Adrenal gland (tissue), 12 donors: ENCODE data around the gene MLLT6. TPM values are rescaled to one million over a fixed set of nuclear protein-coding genes. Genes with fewer than 3 reads are reported as not detected.

ENCODE experiments used
- DNase-seq, 7 donors: peaks; one replicate each; pipeline ENCODE4 v3.0.0-alpha.2; 2019 to 2020
- H3K27ac ChIP-seq, 5 donors: fragments of 200-600 bp; sonication (generic) in 4 of 5; 1 replicate in 3 of 5; 2 replicates in 2 of 5; pipeline versions ENCODE4 v1.5.1 to v1.8.0; 2016 to 2020; ENCODE audit warnings: mild to moderate bottlenecking in 1 of 5
- H3K27me3 ChIP-seq: fragments of 200-600 bp; 2 replicates; pipeline ENCODE4 v1.8.0; 2021
- H3K36me3 ChIP-seq, 2 donors: fragments of 200-600 bp; replicated peaks in 1 of 2; 1 replicate in 1 of 2; 2 replicates in 1 of 2; pipeline versions ENCODE4 v1.5.1 to v1.8.0; 2018 to 2022
- H3K4me1 ChIP-seq, 2 donors: fragments of 200-600 bp; replicated peaks in 1 of 2; 1 replicate in 1 of 2; 2 replicates in 1 of 2; pipeline versions ENCODE4 v1.5.1 to v1.8.0; 2018 to 2021
- H3K4me3 ChIP-seq, 4 donors: fragments of 200-600 bp; sonication (generic) in 3 of 4; one replicate each; pipeline ENCODE4 v1.5.1; 2016 to 2018
- H3K9me3 ChIP-seq, 3 donors: fragments of 200-600 bp; sonication (generic) in 1 of 3; replicated peaks in 1 of 3; 1 replicate in 2 of 3; 2 replicates in 1 of 3; pipeline versions ENCODE4 v1.5.1 to v1.8.0; 2016 to 2021
- POLR2A ChIP-seq, 2 donors: fragments of 450-650 bp; IDR thresholded peaks; one replicate each; pipeline ENCODE4 v1.6.1; 2017; ENCODE audit warnings: antibody characterized with exemption in 2 of 2, mild to moderate bottlenecking in 2 of 2, moderate library complexity in 1 of 2
- WGBS, 4 donors: extraction: QIAGEN DNeasy Blood & Tissue Kit in 2 of 4; methylation state at CpG; one replicate each; pipeline versions ENCODE4 v1.1.5 to v1.1.7; 2013 to 2017; 5-methylcytosine and 5-hydroxymethylcytosine counted together
- intact Hi-C, 2 donors: fragments of 100-400 bp; cut with DNase I; formaldehyde crosslinking; loops; one replicate each; pipeline versions ENCODE4 v1.14.1 to v1.15.0; 2022 to 2023
- polyA plus RNA-seq, 3 donors: library from polyadenylated mRNA; stranded (reverse); fragments of 200-250 nt in 2 of 3; fragments of 350-450 nt in 1 of 3; fragmentation: Illumina TruSeq in 1 of 3; extraction: RNeasy Lipid Tissue Mini Kit (QIAGEN cat#74804) in 1 of 3; gene quantifications; one replicate each; pipeline ENCODE4 v1.2.3, GENCODE V29; 2013 to 2014
- total RNA-seq, 9 donors: library from RNA; depleted of rRNA in 4 of 9; stranded (reverse); fragments of >200 nt in 4 of 9; fragments of 120-200 nt in 1 of 9; fragmentation: NEBNext Ultra II Directional in 1 of 9; extraction: Animal tissue kit (Norgen Biotek cat#: 25700) in 1 of 9; gene quantifications; one replicate each; pipeline versions ENCODE4 v1.1.0 to v1.2.4, GENCODE V29; 2013 to 2023
- TF ChIP-seq, protein P1 (sequence below), 6 experiments: fragments of 450-650 bp in 4 of 6; fragments of 200-600 bp in 2 of 6; sonication (generic) in 1 of 6; IDR thresholded peaks; 1 replicate in 5 of 6; 2 replicates in 1 of 6; pipeline versions ENCODE4 v1.5.1 to v1.8.0; 2016 to 2021; ENCODE audit warnings: antibody characterized with exemption in 6 of 6, mild to moderate bottlenecking in 2 of 6, moderate library complexity in 1 of 6
- donor health status: healthy with polysubstance abuse.
- donor health status: Bipolar disorder and iron deficiency.
- donor health status: DM: yes; HTN: yes; CAD: no.
- donor health status: DM: no; HTN: no; CAD: no.
- donor health status: DM: no; HTN: no; CAD: no.
- donor health status: DM: yes; HTN: yes; CAD: no.

Gene MLLT6
- total and polyA plus RNA-seq, 12 donors: 24.5 to 339 (median 85.2) TPM

DNA sequence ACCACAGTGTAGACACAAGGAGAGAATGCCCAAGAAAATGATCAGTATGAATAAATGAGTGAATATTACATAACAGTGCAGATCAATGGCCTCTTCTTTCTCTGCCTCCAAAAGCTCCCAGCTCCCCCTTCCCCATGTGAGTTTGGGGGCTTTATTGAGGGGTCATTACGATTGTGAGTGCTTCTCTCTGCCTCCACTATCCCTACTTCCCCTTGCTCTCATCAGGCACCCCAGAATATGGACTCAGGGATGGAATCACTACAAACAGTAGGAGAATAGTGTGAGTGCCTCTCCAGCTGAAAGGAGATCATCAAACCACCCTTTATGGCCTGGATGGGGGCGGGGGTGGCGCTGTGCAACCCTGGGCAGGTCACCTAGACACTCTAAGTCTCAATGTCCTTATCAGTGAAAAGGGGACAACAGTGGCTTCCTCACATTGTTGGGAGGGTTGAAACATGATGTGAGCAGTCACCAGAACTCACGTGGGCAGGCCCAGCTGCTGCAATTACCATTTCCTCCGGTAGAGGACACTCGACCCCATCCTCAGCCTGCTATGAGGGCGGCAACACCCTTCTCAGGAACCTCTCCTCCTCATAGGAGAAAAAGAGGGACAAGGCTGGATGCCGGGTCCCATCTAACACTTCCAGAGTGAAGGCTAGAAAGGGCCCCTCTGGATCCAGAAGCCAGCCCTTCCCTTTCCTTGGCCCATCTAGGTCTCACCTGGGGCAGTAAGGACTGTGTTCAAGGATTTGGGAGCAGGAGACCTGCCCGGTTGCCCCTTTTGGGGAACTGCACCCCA lies 28.2 kb upstream of the MLLT6 start:
- TF ChIP-seq POLR2A (IDR thresholded peaks at IDR 0.05): no peak
- TF ChIP-seq, protein P1, sequence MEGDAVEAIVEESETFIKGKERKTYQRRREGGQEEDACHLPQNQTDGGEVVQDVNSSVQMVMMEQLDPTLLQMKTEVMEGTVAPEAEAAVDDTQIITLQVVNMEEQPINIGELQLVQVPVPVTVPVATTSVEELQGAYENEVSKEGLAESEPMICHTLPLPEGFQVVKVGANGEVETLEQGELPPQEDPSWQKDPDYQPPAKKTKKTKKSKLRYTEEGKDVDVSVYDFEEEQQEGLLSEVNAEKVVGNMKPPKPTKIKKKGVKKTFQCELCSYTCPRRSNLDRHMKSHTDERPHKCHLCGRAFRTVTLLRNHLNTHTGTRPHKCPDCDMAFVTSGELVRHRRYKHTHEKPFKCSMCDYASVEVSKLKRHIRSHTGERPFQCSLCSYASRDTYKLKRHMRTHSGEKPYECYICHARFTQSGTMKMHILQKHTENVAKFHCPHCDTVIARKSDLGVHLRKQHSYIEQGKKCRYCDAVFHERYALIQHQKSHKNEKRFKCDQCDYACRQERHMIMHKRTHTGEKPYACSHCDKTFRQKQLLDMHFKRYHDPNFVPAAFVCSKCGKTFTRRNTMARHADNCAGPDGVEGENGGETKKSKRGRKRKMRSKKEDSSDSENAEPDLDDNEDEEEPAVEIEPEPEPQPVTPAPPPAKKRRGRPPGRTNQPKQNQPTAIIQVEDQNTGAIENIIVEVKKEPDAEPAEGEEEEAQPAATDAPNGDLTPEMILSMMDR (IDR thresholded peaks at IDR 0.05): peak; percentile 91 to 99 (median 98)
- WGBS, 4 donors: 2 to 10% (median 7%) methylated on average over 4 to 9 of the region's 9 CpGs
- peak; percentile 83 to 96 (median 91) for DNase-seq
- Histone ChIP-seq H3K27ac (peak overlapping the region in 2 of 5 donors; percentile 24 to 75), H3K36me3 (no peaks in the 10 kb centered on the region), H3K4me1 (peaks cover 11 to 23% of the 10 kb centered on the region in 2 donors), H3K4me3 (no peak overlapping the region), H3K27me3 (peaks cover 2% of the 10 kb centered on the region), H3K9me3 (no peaks in the 10 kb centered on the region)
- intact Hi-C loops: loop anchor here in 1 of 2 donors (5.0 kb wide), 1 partner anchor 60 kb away; no protein-coding TSS in a partner anchor

DNA sequence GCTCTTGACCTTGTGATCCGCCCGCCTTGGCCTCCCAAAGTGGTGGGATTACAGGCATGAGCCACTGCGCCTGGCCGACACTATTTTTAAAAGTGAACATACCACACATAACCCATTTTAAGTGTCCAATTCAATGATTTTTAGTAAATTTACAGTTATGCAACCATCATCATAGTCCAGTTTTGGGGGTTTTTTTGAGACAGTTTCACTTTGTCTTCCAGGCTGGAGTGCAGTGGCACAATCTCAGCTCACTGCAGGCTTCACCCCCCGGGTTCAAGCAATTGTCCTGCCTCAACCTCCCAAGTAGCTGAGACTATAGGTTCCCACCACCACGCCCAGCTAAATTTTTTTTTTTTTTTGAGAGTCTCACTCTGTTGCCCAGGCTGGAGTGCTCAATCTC lies 27.3 kb upstream of the MLLT6 start:
- intact Hi-C loops: loop anchor here in 1 of 2 donors (5.0 kb wide), 1 partner anchor 59 kb away; no protein-coding TSS in a partner anchor
- no peak overlapping the region for H3K4me3 ChIP-seq
- DNase-seq: no peak
- peaks cover 11 to 23% of the 10 kb centered on the region in 2 donors for H3K4me1 ChIP-seq
- no peaks in the 10 kb centered on the region for H3K9me3 ChIP-seq
- H3K27ac ChIP-seq: no peak overlapping the region
- no peaks in the 10 kb centered on the region for H3K27me3 ChIP-seq
- TF ChIP-seq, protein P1 (IDR thresholded peaks at IDR 0.05): no peak
- no peak for TF ChIP-seq POLR2A (IDR thresholded peaks at IDR 0.05)
- WGBS, 4 donors: 83 to 86% (median 85%) methylated on average over 6 of the region's 6 CpGs
- no peaks in the 10 kb centered on the region for H3K36me3 ChIP-seq

DNA sequence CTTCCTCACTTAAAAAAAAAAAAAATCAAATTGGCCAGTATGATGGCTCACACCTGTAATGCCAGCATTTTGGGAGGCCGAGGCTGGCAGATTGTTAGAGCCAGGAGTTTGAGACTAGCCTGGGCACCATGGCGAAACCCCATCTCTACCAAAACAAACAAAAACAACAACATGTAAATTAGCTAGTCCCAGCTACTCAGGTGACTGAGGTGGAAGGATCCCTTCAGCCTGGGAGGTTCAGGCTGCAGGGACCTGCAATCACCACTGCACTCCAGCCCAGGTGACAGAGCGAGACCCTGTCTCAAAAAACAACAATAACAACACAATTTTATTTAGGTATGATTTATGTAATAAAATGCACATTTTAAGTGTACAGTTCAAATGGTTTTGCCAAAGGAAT lies 24.0 kb upstream of the MLLT6 start:
- peaks cover 0 to 5% of the 10 kb centered on the region in 2 donors for H3K4me1 ChIP-seq
- H3K9me3 ChIP-seq: no peaks in the 10 kb centered on the region
- H3K27me3 ChIP-seq: no peaks in the 10 kb centered on the region
- H3K36me3 ChIP-seq: no peaks in the 10 kb centered on the region
- 88 to 94% (median 92%) methylated on average over 3 of the region's 3 CpGs for WGBS, 4 donors
- no peak for TF ChIP-seq POLR2A (IDR thresholded peaks at IDR 0.05)
- TF ChIP-seq, protein P1 (IDR thresholded peaks at IDR 0.05): no peak
- DNase-seq: no peak
- H3K4me3 ChIP-seq: no peak overlapping the region
- intact Hi-C loops: no loop called here
- H3K27ac ChIP-seq: no peak overlapping the region

DNA sequence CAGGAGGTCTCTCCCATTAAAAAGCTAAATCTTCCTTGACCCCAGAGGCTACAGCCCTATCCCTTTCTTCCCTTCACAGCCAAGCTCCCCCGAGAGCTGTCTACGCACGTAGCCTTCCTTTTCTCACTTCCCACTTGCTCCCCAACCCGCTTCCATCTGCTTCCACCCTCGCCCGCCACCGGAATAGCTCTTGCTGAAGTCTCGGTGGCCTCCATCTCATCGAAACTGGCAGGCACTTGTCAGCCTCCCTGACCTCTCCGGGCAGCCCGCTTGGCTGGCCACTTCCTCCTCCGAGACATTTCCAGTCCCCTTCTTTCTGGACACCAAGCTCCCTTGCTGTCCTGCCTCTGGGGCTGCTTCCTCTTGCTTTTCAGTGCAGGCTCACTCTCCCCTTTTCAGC lies 19.6 kb upstream of the MLLT6 start:
- intact Hi-C loops: no loop called here
- peak in 2 of 7 donors; percentile 39 to 52 for DNase-seq
- Histone ChIP-seq H3K36me3 (no peaks in the 10 kb centered on the region), H3K27me3 (no peaks in the 10 kb centered on the region), H3K27ac (peak overlapping the region in 1 of 5 donors; percentile 47), H3K9me3 (no peaks in the 10 kb centered on the region), H3K4me3 (no peak overlapping the region), H3K4me1 (no peaks in the 10 kb centered on the region)
- 69 to 83% (median 79%) methylated on average over 12 of the region's 12 CpGs for WGBS, 4 donors
- TF ChIP-seq, protein P1 (IDR thresholded peaks at IDR 0.05): no peak
- no peak for TF ChIP-seq POLR2A (IDR thresholded peaks at IDR 0.05)
